ENCODE data around the gene SULT1A2. TPM values are rescaled to one million over a fixed set of nuclear protein-coding genes. Genes with fewer than 3 reads are reported as not detected.

The SULT1A2 gene
- total and polyA plus RNA-seq, 2 of the 8 experiments (the other 6 are each of a cell fraction or from before 2014, with no cell fraction given): 0.29 to 0.35 TPM

DNA sequence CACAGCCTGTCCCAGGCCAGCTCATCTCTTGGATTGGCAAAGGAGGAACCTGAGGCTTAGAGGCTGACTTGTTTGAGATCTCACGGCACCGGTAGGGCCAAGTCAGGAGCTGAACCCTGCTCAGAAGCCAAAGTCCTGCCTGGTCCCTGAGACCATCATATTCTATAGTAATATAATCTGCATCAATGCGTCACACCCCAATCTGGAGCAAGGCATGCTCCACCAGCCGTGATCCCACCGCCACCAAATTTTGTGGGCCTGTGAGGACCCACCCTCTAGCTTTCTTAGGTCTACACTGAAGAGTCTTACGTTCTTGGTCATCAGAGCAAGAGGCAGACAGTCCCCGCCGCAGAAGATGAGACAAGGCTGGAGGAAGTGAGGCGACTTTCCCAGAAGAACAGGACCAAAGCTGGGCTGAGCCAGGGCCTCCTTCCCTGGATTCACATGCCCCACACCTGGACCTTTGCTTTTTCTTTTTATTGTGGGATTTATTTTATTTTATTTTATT lies 10.3 kb upstream of the SULT1A2 start:
- Histone ChIP-seq H2BK20ac (ENCODE audit: low read length) (no peak overlapping the region), H3K56ac (replicated peaks; ENCODE audit: insufficient read length, low read depth, low read length) (no peak overlapping the region), H3K18ac (ENCODE audit: extremely low read depth, low read length) (no peak overlapping the region), H2BK5ac (ENCODE audit: low read depth, low read length) (no peak overlapping the region), H4K91ac (replicated peaks; ENCODE audit: insufficient read length, low read length) (no peak overlapping the region), H4K5ac (ENCODE audit: insufficient read length, low read depth, low read length) (no peak overlapping the region), H3K4me3 (ENCODE audit: extremely low read depth in 1 of 4, insufficient read depth in 2 of 4, low read depth in 3 of 4, low read length in 4 of 4) (no peak overlapping the region), H3K27ac (ENCODE audit: low read depth, low read length) (no peak overlapping the region), H3K79me1 (ENCODE audit: low read depth, low read length) (no peaks in the 10 kb centered on the region), H3K79me2 (ENCODE audit: control insufficient read depth in 1 of 2, insufficient read depth in 2 of 2, low read length in 2 of 2) (no peaks in the 10 kb centered on the region), H3K4ac (replicated peaks; ENCODE audit: insufficient read length, low read depth, low read length) (no peak overlapping the region), H4K8ac (ENCODE audit: extremely low read depth, insufficient read depth, low read length) (no peak overlapping the region), H3K9me3 (ENCODE audit: insufficient read depth in 2 of 2, low read depth in 1 of 2, low read length in 1 of 2) (no peaks in the 10 kb centered on the region), H4K20me1 (replicated peaks in 1 of 2; ENCODE audit: control insufficient read depth in 1 of 2, insufficient read depth in 2 of 2, low read length in 2 of 2) (no peaks in the 10 kb centered on the region), H2BK15ac (ENCODE audit: low read length) (no peak overlapping the region), H3K4me1 (replicated peaks in 1 of 4; ENCODE audit: control insufficient read depth in 3 of 4, insufficient read depth in 4 of 4, low read length in 3 of 4) (peaks cover 0 to 16% (median 6%) of the 10 kb centered on the region in 4 experiments; a peak in 3 of 7 replicates), H3K27me3 (replicated peaks in 1 of 4; ENCODE audit: control insufficient read depth in 3 of 4, extremely low read depth in 1 of 4, insufficient read depth in 3 of 4, low read length in 3 of 4) (no peaks in the 10 kb centered on the region), H3K4me2 (ENCODE audit: insufficient read depth in 1 of 2, low read depth in 2 of 2, low read length in 2 of 2) (no peak overlapping the region), H3K36me3 (ENCODE audit: control insufficient read depth in 2 of 4, insufficient read depth in 4 of 4, low read length in 3 of 4) (no peaks in the 10 kb centered on the region), H3K23me2 (ENCODE audit: low read depth, low read length) (no peaks in the 10 kb centered on the region), H3K9ac (replicated peaks in 1 of 4; ENCODE audit: extremely low read depth in 1 of 4, low read depth in 3 of 4, low read length in 3 of 4) (no peak overlapping the region), H2AK5ac (ENCODE audit: low read depth, low read length) (no peak overlapping the region), H2BK120ac (replicated peaks; ENCODE audit: low read depth, low read length) (no peak overlapping the region), H3K14ac (ENCODE audit: insufficient read length) (no peak overlapping the region), H3K23ac (ENCODE audit: insufficient read length) (no peak overlapping the region), H2BK12ac (ENCODE audit: low read depth, low read length) (no peak overlapping the region), H2AFZ (ENCODE audit: low read length) (no peak overlapping the region)
- POLR2A ChIA-PET (ENCODE audit: partially characterized antibody): interaction anchor here (0.6 kb wide), 1 partner anchor 532 kb away, joined by 3 read pairs; no protein-coding TSS in a partner anchor
- TF ChIP-seq HDAC2 (IDR thresholded peaks at IDR 0.05; ENCODE audit: borderline replicate concordance in 1 of 2, low read depth in 2 of 2, low read length in 2 of 2): no peak
- no peak for TF ChIP-seq RNF2 (IDR thresholded peaks at IDR 0.05; ENCODE audit: borderline replicate concordance, low read depth, low read length, missing control alignments, poor library complexity, severe bottlenecking)
- no peak for TF ChIP-seq NANOG (IDR thresholded peaks at IDR 0.05; ENCODE audit: insufficient read depth, low read depth, low read length, poor library complexity, severe bottlenecking)
- TF ChIP-seq CHD2 (IDR thresholded peaks at IDR 0.05; ENCODE audit: low read length): no peak
- no peak for TF ChIP-seq CBX8 (IDR thresholded peaks at IDR 0.05; ENCODE audit: borderline replicate concordance, low read depth, low read length)
- DNase-seq (ENCODE audit: low read depth in 1 of 2, low spot score in 2 of 2) (no peak), FAIRE-seq (no peak)
- WGBS, 2 experiments (ENCODE audit: extremely low coverage in 1 of 2, insufficient coverage in 1 of 2, insufficient read length in 1 of 2, insufficient replicate concordance in 2 of 2, low coverage in 1 of 2, low lambda C conversion rate in 2 of 2, missing lambda C conversion rate in 1 of 2): 93% methylated on average over 9 of the region's 9 CpGs; no CpG with 5 or more reads in 1 of the 2 experiments
- CTCF ChIA-PET (ENCODE audit: partially characterized antibody): interaction anchor here (0.8 to 1.0 kb wide), 2 partner anchors 10 to 16 kb away, joined by 3 read pairs; no protein-coding TSS in a partner anchor

All from H1 (cell line).